OCI-LY7 (cell line): ENCODE results near the gene SPP2. TPM values are rescaled to one million over a fixed set of nuclear protein-coding genes. Genes with fewer than 3 reads are reported as not detected.

Experiments used
- BruUV-seq: library from RNA; stranded (reverse); fragments of 400-500 nt; replicated peaks from 2 replicates; lab custom pipeline; 2021; lab: Mats Ljungman, UMichigan
- CTCF ChIA-PET: fragments of 300-600 bp; sonication (Branson Sonifier 250); formaldehyde crosslinking; loops from one replicate; lab custom pipeline; 2022; ENCODE audit warnings: antibody characterized with exemption; ENCODE audit not compliant: unreplicated experiment; lab: Charles Lee
- POLR2A ChIA-PET: fragments of 300-600 bp; sonication (Branson Sonifier 250); formaldehyde crosslinking; loops from one replicate; lab custom pipeline; 2022; ENCODE audit warnings: antibody characterized with exemption; lab: Charles Lee
- DNase-seq: peaks from one replicate; pipeline ENCODE4 v3.0.0-alpha.2; 2015; ENCODE audit warnings: low spot score
- H2AFZ ChIP-seq: fragments of 200-600 bp; sonication (generic), shearing (Covaris generic); 2 replicates; pipeline ENCODE4 v1.6.1; 2014; ENCODE audit warnings: mild to moderate bottlenecking, antibody characterized with exemption, low read length, moderate library complexity
- H3K27ac ChIP-seq: fragments of 200-600 bp; sonication (generic); 2 replicates; pipeline ENCODE4 v1.5.1; 2014; ENCODE audit warnings: mixed run types, low read depth, mild to moderate bottlenecking, moderate library complexity, low read length, inconsistent platforms; ENCODE audit not compliant: poor library complexity, severe bottlenecking
- H3K36me3 ChIP-seq: fragments of 200-600 bp; sonication (generic); 2 replicates; pipeline ENCODE4 v1.6.1; 2014; ENCODE audit warnings: mild to moderate bottlenecking, antibody characterized with exemption, low read length, moderate library complexity, mixed read lengths; ENCODE audit not compliant: insufficient read depth
- H3K4me1 ChIP-seq: fragments of 200-600 bp; sonication (generic); 2 replicates; pipeline ENCODE4 v1.5.1; 2014; ENCODE audit warnings: mild to moderate bottlenecking, low read length; ENCODE audit not compliant: insufficient read depth, poor library complexity, severe bottlenecking
- H3K4me2 ChIP-seq: fragments of 200-600 bp; sonication (generic); 2 replicates; pipeline ENCODE4 v1.6.1; 2014; ENCODE audit warnings: mild to moderate bottlenecking, low read length
- H3K4me3 ChIP-seq: fragments of 200-600 bp; sonication (generic); 2 replicates; pipeline ENCODE4 v1.5.1; 2014; ENCODE audit warnings: mild to moderate bottlenecking, low read depth, low read length; ENCODE audit not compliant: poor library complexity, severe bottlenecking
- H3K79me2 ChIP-seq: fragments of 200-600 bp; sonication (generic); 2 replicates; pipeline ENCODE4 v1.6.1; 2016; ENCODE audit warnings: low read depth, mild to moderate bottlenecking, low read length, moderate library complexity, mixed read lengths; ENCODE audit not compliant: insufficient read depth
- H3K9me2 ChIP-seq: fragments of 200-600 bp; sonication (generic); 2 replicates; pipeline ENCODE4 v1.6.1; 2016; ENCODE audit warnings: mild to moderate bottlenecking, low read length, mixed read lengths; ENCODE audit not compliant: insufficient read depth
- H3K9me3 ChIP-seq: fragments of 200-600 bp; sonication (generic); 2 replicates; pipeline ENCODE4 v1.6.1; 2014; ENCODE audit warnings: mild to moderate bottlenecking, mixed run types, low read length, mixed read lengths
- H4K20me1 ChIP-seq: fragments of 200-600 bp; sonication (generic); 2 replicates; pipeline ENCODE4 v1.6.1; 2014; ENCODE audit warnings: mild to moderate bottlenecking, antibody characterized with exemption, low read length, moderate library complexity, mixed read lengths; ENCODE audit not compliant: insufficient read depth
- EZH2phosphoT487 ChIP-seq: fragments of 200-600 bp; sonication (generic); IDR thresholded peaks from 2 replicates; pipeline ENCODE4 v1.6.1; 2018; ENCODE audit warnings: low read depth, borderline replicate concordance, mild to moderate bottlenecking, mixed run types, antibody characterized with exemption, low read length, moderate library complexity, mixed read lengths
- intact Hi-C: fragments of 100-400 bp; cut with micrococcal nuclease; formaldehyde crosslinking; loops from one replicate; pipeline ENCODE4 v1.10.0; 2022; ENCODE audit not compliant: unreplicated experiment
- total RNA-seq, 2 experiments: library from RNA; depleted of rRNA in 1 of 2; stranded (reverse); fragments of >200 nt in 1 of 2; shearing (Covaris generic) in 1 of 2; gene quantifications; 2 replicates each; pipeline ENCODE4 v1.2.3, GENCODE V29; 2014 to 2022
- TF ChIP-seq, protein P1 (sequence below): fragments of 200-600 bp; sonication (generic); conservative IDR thresholded peaks from 2 replicates; pipeline ENCODE4 v1.5.1; 2014; ENCODE audit warnings: mild to moderate bottlenecking, antibody characterized with exemption, low read length, moderate library complexity, mixed read lengths

Gene SPP2
- total RNA-seq, 2 experiments from 2014 or later, result not detected

DNA sequence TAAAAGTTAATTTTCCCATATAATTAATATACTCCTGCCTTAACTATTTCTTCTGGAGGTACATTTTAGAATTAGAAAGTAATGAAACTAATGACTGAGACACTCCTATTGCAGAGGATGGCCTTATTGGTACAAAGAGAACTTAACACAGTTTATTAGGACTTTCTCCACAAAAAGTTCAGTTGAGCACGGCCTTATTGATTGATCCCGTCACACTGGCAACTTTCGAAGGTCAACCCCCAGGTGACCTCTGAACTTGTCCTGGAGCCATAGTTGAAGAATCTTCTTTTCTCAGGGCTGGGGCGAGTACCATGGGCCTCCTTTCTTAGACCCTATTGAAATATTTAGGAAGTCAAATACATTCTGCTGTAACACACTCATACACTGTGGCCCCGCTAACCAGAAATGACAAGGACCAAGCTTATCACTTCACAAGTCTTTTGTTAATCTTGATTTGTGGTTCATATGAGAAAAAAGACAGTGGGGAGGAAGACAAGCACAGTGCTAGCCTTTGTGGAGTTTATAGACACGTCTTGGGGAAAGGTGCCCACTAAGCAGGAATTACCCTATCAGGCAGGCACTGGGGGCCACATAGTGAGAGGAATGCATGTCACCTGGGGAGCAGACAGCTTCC lies 11.2 kb downstream of the SPP2 start:
- no peak for TF ChIP-seq EZH2phosphoT487
- TF ChIP-seq, protein P1, sequence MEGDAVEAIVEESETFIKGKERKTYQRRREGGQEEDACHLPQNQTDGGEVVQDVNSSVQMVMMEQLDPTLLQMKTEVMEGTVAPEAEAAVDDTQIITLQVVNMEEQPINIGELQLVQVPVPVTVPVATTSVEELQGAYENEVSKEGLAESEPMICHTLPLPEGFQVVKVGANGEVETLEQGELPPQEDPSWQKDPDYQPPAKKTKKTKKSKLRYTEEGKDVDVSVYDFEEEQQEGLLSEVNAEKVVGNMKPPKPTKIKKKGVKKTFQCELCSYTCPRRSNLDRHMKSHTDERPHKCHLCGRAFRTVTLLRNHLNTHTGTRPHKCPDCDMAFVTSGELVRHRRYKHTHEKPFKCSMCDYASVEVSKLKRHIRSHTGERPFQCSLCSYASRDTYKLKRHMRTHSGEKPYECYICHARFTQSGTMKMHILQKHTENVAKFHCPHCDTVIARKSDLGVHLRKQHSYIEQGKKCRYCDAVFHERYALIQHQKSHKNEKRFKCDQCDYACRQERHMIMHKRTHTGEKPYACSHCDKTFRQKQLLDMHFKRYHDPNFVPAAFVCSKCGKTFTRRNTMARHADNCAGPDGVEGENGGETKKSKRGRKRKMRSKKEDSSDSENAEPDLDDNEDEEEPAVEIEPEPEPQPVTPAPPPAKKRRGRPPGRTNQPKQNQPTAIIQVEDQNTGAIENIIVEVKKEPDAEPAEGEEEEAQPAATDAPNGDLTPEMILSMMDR, result no peak
- BruUV-seq, result no TSS peak
- Histone ChIP-seq H3K9me2 (no peaks in the 10 kb centered on the region), H3K36me3 (no peaks in the 10 kb centered on the region), H4K20me1 (no peaks in the 10 kb centered on the region), H3K4me1 (no peaks in the 10 kb centered on the region), H3K79me2 (no peaks in the 10 kb centered on the region), H3K27ac (no peak overlapping the region), H2AFZ (no peak overlapping the region), H3K4me2 (no peak overlapping the region), H3K9me3 (no peaks in the 10 kb centered on the region), H3K4me3 (no peak overlapping the region)
- ChIA-PET CTCF (no interaction called here), POLR2A (interaction anchor here (0.6 kb wide), 1 partner anchor 270 kb away, joined by 3 read pairs; no protein-coding TSS in a partner anchor)
- DNase-seq, result no peak
- intact Hi-C loops, result no loop called here

DNA sequence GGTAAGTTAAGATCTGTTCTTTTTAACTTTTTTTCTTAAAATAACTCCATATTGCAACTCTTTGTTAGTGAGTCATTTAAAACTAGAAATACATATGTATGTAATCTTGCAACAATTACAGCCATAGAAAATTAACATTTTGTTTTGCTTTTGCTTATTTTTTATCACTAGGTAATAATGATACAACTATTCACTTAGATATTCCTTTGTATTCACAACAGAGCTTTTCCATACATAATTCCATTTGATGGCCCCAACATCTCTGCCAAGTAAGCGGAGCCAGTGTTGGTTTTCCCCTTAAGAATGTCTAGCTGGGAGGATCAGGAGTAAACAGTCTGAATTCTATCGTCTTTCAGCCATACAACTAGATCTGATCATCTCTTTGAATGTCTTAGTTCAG lies 16.1 kb downstream of the SPP2 start:
- Histone ChIP-seq H3K4me2 (no peak overlapping the region), H2AFZ (no peak overlapping the region), H3K9me3 (no peaks in the 10 kb centered on the region), H3K4me3 (no peak overlapping the region), H3K9me2 (no peaks in the 10 kb centered on the region), H4K20me1 (no peaks in the 10 kb centered on the region), H3K27ac (no peak overlapping the region), H3K36me3 (no peaks in the 10 kb centered on the region), H3K79me2 (no peaks in the 10 kb centered on the region), H3K4me1 (no peaks in the 10 kb centered on the region)
- intact Hi-C loops, result no loop called here
- TF ChIP-seq, protein P1, result no peak
- no peak for TF ChIP-seq EZH2phosphoT487
- POLR2A ChIA-PET, result interaction anchor here (0.6 kb wide), 1 partner anchor 8 kb away, joined by 5 read pairs; no protein-coding TSS in a partner anchor
- DNase-seq, result no peak
- no TSS peak for BruUV-seq
- CTCF ChIA-PET, result no interaction called here

DNA sequence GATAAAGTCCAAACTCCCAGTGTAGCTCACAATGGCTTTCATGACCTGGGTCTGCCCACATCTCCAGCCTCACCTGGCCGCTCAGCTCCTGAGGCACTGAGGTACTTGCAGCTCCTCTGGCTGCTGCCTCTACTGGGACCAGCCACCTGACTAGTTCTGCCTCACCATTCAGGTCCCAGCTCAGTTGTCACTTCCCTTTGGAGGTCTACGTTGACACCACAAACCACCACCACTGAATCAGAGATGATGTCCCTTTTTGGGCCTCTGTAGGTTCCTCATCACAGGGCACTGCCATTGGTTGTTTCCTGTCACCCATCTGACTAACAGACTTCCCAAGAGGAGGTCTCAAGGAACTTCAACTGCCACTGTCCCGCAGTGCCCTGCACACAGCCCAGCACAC lies 21.2 kb downstream of the SPP2 start:
- H3K36me3 ChIP-seq, result no peaks in the 10 kb centered on the region
- no peak overlapping the region for H2AFZ ChIP-seq
- TF ChIP-seq EZH2phosphoT487, result no peak
- TF ChIP-seq, protein P1, result no peak
- H3K9me2 ChIP-seq, result no peaks in the 10 kb centered on the region
- H3K4me3 ChIP-seq, result no peak overlapping the region
- no peaks in the 10 kb centered on the region for H3K9me3 ChIP-seq
- intact Hi-C loops, result no loop called here
- BruUV-seq, result no TSS peak
- ChIA-PET POLR2A (no interaction called here), CTCF (no interaction called here)
- no peak overlapping the region for H3K27ac ChIP-seq
- DNase-seq, result peak; percentile 1
- no peaks in the 10 kb centered on the region for H4K20me1 ChIP-seq
- no peaks in the 10 kb centered on the region for H3K4me1 ChIP-seq
- H3K79me2 ChIP-seq, result no peaks in the 10 kb centered on the region
- H3K4me2 ChIP-seq, result no peak overlapping the region
